Endodermal cell (in vitro differentiated cells): ENCODE data around the gene ACTRT2. TPM values are rescaled to one million over a fixed set of nuclear protein-coding genes. Genes with fewer than 3 reads are reported as not detected.

Experiments used
- DNase-seq: peaks from one replicate; pipeline ENCODE4 v3.0.0-alpha.2; 2017
- H3K27ac ChIP-seq: 2 replicates; pipeline ENCODE4 v1.5.1; 2013; ENCODE audit warnings: mild to moderate bottlenecking, low read depth, low read length, moderate library complexity
- H3K27me3 ChIP-seq: 2 replicates; pipeline ENCODE4 v1.6.1; 2013; ENCODE audit warnings: mild to moderate bottlenecking, low read length, moderate library complexity; ENCODE audit not compliant: insufficient read depth, control insufficient read depth, poor library complexity, severe bottlenecking
- H3K36me3 ChIP-seq: 2 replicates; pipeline ENCODE4 v1.7.0; 2013; ENCODE audit warnings: mild to moderate bottlenecking, low read length, moderate library complexity; ENCODE audit not compliant: control insufficient read depth, insufficient read depth
- H3K4me1 ChIP-seq: one replicate; pipeline ENCODE4 v1.7.0; 2013; ENCODE audit warnings: low read length; ENCODE audit not compliant: control insufficient read depth, insufficient read depth
- H3K4me3 ChIP-seq: 2 replicates; pipeline ENCODE4 v1.5.1; 2013; ENCODE audit warnings: mild to moderate bottlenecking, low read length, moderate library complexity
- H3K9ac ChIP-seq: 2 replicates; pipeline ENCODE4 v1.6.1; 2013; ENCODE audit warnings: mild to moderate bottlenecking, low read length, moderate library complexity; ENCODE audit not compliant: poor library complexity, severe bottlenecking; ENCODE audit errors: extremely low read depth
- H3K9me3 ChIP-seq: 2 replicates; pipeline ENCODE4 v1.6.1; 2013; ENCODE audit warnings: mild to moderate bottlenecking, low read length, moderate library complexity; ENCODE audit not compliant: control insufficient read depth
- H3K27ac Mint-ChIP-seq: 2 replicates; pipeline ENCODE4 v1.8.0; 2020; ENCODE audit warnings: mixed read lengths
- H3K27me3 Mint-ChIP-seq: 2 replicates; pipeline ENCODE4 v1.8.0; 2021; ENCODE audit warnings: mild to moderate bottlenecking, mixed read lengths; ENCODE audit not compliant: insufficient read depth
- H3K36me3 Mint-ChIP-seq: 2 replicates; pipeline ENCODE4 v1.8.0; 2020; ENCODE audit warnings: low read depth, mixed read lengths
- H3K4me1 Mint-ChIP-seq: 2 replicates; pipeline ENCODE4 v1.8.0; 2020; ENCODE audit warnings: mixed read lengths
- H3K4me3 Mint-ChIP-seq: 2 replicates; pipeline ENCODE4 v1.8.0; 2020; ENCODE audit warnings: mild to moderate bottlenecking, moderate library complexity, mixed read lengths
- H3K9me3 Mint-ChIP-seq: 2 replicates; pipeline ENCODE4 v1.8.0; 2020; ENCODE audit warnings: mild to moderate bottlenecking, mixed read lengths
- CTCF ChIP-seq: fragments of 200-600 bp; sonication (generic); conservative IDR thresholded peaks from 2 replicates; pipeline ENCODE4 v1.5.0; 2021; ENCODE audit warnings: antibody characterized with exemption, mild to moderate bottlenecking
- WGBS, 2 experiments: methylation state at CpG; one replicate each; pipeline versions ENCODE4 v1.1.5 to v1.1.7; 2013; ENCODE audit warnings: missing lambda C conversion rate in 2 of 2, mixed read lengths in 1 of 2; ENCODE audit not compliant: insufficient coverage in 1 of 2, insufficient read length in 1 of 2; 5-methylcytosine and 5-hydroxymethylcytosine counted together
- total RNA-seq, 2 donors: library from RNA; stranded (reverse); fragmentation: NEBNext Ultra II Directional in 1 of 2; extraction: Animal tissue kit (Norgen Biotek cat#: 25700) in 1 of 2; gene quantifications; 2 replicates in 1 of 2; 3 replicates in 1 of 2; pipeline ENCODE4 v1.2.1, GENCODE V29; 2021

ACTRT2 gene
- total RNA-seq, 2 donors from 2014 or later: not detected

DNA sequence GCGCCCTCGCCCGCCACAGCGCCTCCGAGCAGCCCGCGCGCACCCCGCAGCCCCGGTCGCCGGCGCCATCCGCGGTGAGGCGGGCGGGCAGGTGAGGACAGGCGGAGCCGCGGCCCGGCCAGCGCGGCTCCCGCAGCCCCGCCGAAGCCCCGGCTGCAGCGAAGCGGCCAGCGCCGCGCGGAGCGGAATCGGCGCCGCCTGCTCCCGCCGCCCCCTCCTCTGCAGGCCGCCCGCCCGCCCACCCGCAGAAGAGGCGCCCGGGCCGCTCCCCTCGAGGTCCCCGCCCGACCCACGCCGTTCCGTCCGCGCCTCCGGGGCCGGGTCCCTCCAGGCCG, 49.0 kb downstream of the ACTRT2 start:
- Mint-ChIP-seq H3K27me3 (peaks cover 75% of the 10 kb centered on the region), H3K4me1 (peaks cover 2% of the 10 kb centered on the region), H3K27ac (no peak overlapping the region), H3K4me3 (peak overlapping the region; percentile 39), H3K36me3 (no peaks in the 10 kb centered on the region), H3K9me3 (no peaks in the 10 kb centered on the region)
- Histone ChIP-seq H3K27me3 (peaks cover 93% of the 10 kb centered on the region), H3K27ac (no peak overlapping the region), H3K4me1 (peaks cover 4% of the 10 kb centered on the region), H3K9ac (no peak overlapping the region), H3K36me3 (no peaks in the 10 kb centered on the region), H3K9me3 (no peaks in the 10 kb centered on the region), H3K4me3 (no peak overlapping the region)
- no peak for DNase-seq
- 1 to 2% methylated on average over 37 to 57 of the region's 57 CpGs for WGBS, 2 experiments
- no peak for TF ChIP-seq CTCF

DNA sequence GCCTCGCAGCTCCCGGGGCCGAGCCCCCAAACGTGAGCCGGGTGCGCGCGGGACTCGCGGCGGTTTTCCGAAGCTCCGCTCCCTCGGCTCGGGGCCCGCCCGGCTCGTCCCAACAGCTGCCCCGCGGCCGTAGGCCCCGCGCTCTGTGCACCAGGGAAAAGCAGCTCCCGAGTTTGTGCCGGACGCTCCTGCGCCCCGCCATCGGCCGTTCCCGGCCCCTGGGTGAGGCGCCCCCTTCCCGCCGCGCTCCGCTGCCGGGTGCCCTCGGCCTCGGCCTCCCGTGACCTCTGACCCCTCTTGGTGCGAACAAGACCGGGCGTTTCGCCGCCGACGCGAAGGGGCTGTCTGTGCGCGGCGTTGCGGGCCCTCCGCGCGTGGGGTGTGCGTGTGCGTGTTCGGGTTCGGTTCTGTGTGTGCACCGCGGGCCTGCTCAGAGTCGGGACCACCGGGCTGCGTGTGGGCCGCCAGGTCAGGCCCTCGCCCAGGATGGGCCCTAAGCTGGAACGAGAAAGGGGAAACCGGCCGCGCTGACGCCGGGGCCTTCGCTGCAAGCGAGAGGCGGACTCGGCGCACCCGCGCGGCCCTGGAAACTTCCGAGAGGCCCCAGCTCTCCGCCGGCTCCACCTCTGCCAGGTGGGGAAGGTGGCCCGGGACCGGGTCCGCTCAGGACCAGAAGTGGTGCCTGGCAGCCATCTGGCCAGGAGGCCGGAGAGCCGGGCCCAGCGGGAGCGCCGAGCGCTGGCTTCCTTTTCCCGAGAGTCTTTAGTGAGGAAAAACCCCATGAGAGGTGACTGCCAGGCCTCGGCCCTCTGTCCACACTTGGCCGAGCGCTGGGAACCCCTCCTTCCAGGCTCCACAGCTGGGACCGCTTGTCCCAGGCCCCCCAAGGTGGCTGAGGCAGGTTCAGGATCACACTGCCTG, 49.6 kb downstream of the ACTRT2 start:
- Histone ChIP-seq H3K4me1 (peaks cover 4% of the 10 kb centered on the region), H3K27me3 (peaks cover 93% of the 10 kb centered on the region), H3K9ac (no peak overlapping the region), H3K27ac (no peak overlapping the region), H3K9me3 (no peaks in the 10 kb centered on the region), H3K36me3 (no peaks in the 10 kb centered on the region), H3K4me3 (no peak overlapping the region)
- H3K36me3 Mint-ChIP-seq: no peaks in the 10 kb centered on the region
- peak; percentile 77 for DNase-seq
- peak overlapping the region; percentile 39 for H3K4me3 Mint-ChIP-seq
- peaks cover 69% of the 10 kb centered on the region for H3K27me3 Mint-ChIP-seq
- WGBS, 2 experiments: 22 to 23% methylated on average over 47 to 97 of the region's 97 CpGs
- H3K9me3 Mint-ChIP-seq: no peaks in the 10 kb centered on the region
- H3K27ac Mint-ChIP-seq: no peak overlapping the region
- H3K4me1 Mint-ChIP-seq: peaks cover 2% of the 10 kb centered on the region
- no peak for TF ChIP-seq CTCF

GRCh38 chr1:3071565-3072390, 50.5 kb downstream of the ACTRT2 start:
- H3K27me3 Mint-ChIP-seq: peaks cover 65% of the 10 kb centered on the region
- Histone ChIP-seq H3K27ac (no peak overlapping the region), H3K4me1 (peaks cover 4% of the 10 kb centered on the region), H3K36me3 (no peaks in the 10 kb centered on the region), H3K27me3 (peaks cover 93% of the 10 kb centered on the region), H3K4me3 (no peak overlapping the region), H3K9ac (no peak overlapping the region), H3K9me3 (no peaks in the 10 kb centered on the region)
- H3K27ac Mint-ChIP-seq: no peak overlapping the region
- no peak for TF ChIP-seq CTCF
- DNase-seq: no peak
- H3K9me3 Mint-ChIP-seq: no peaks in the 10 kb centered on the region
- WGBS, 2 experiments: 67 to 85% methylated on average over 5 to 17 of the region's 17 CpGs
- no peak overlapping the region for H3K4me3 Mint-ChIP-seq
- H3K4me1 Mint-ChIP-seq: peaks cover 2% of the 10 kb centered on the region
- no peaks in the 10 kb centered on the region for H3K36me3 Mint-ChIP-seq

Other genes with a start within 250 kb of the ACTRT2 start
- 1 to 10 TPM; 2.4 to 3.1 TPM for gene TTC34, start 219.8 kb upstream of the ACTRT2 start, total RNA-seq
- 1 to 10 TPM; 2.1 to 4.0 TPM for gene PRDM16, start 47.7 kb downstream of the ACTRT2 start, total RNA-seq